Endodermal cell (in vitro differentiated cells): Measurements from ENCODE around the gene TLK2. TPM values are rescaled to one million over a fixed set of nuclear protein-coding genes. Genes with fewer than 3 reads are reported as not detected.
"Not testable (repeated sequence)": the region's sequence is repeated elsewhere in the genome, so short reads cannot be mapped to it uniquely, and the experiment has no call there.

Source experiments
- DNase-seq: peaks from one replicate; pipeline ENCODE4 v3.0.0-alpha.2; 2017
- H3K27ac ChIP-seq: 2 replicates; pipeline ENCODE4 v1.5.1; 2013; ENCODE audit warnings: mild to moderate bottlenecking, low read depth, low read length, moderate library complexity
- H3K27me3 ChIP-seq: 2 replicates; pipeline ENCODE4 v1.6.1; 2013; ENCODE audit warnings: mild to moderate bottlenecking, low read length, moderate library complexity; ENCODE audit not compliant: insufficient read depth, control insufficient read depth, poor library complexity, severe bottlenecking
- H3K36me3 ChIP-seq: 2 replicates; pipeline ENCODE4 v1.7.0; 2013; ENCODE audit warnings: mild to moderate bottlenecking, low read length, moderate library complexity; ENCODE audit not compliant: control insufficient read depth, insufficient read depth
- H3K4me1 ChIP-seq: one replicate; pipeline ENCODE4 v1.7.0; 2013; ENCODE audit warnings: low read length; ENCODE audit not compliant: control insufficient read depth, insufficient read depth
- H3K4me3 ChIP-seq: 2 replicates; pipeline ENCODE4 v1.5.1; 2013; ENCODE audit warnings: mild to moderate bottlenecking, low read length, moderate library complexity
- H3K9ac ChIP-seq: 2 replicates; pipeline ENCODE4 v1.6.1; 2013; ENCODE audit warnings: mild to moderate bottlenecking, low read length, moderate library complexity; ENCODE audit not compliant: poor library complexity, severe bottlenecking; ENCODE audit errors: extremely low read depth
- H3K9me3 ChIP-seq: 2 replicates; pipeline ENCODE4 v1.6.1; 2013; ENCODE audit warnings: mild to moderate bottlenecking, low read length, moderate library complexity; ENCODE audit not compliant: control insufficient read depth
- H3K27ac Mint-ChIP-seq: 2 replicates; pipeline ENCODE4 v1.8.0; 2020; ENCODE audit warnings: mixed read lengths
- H3K27me3 Mint-ChIP-seq: 2 replicates; pipeline ENCODE4 v1.8.0; 2021; ENCODE audit warnings: mild to moderate bottlenecking, mixed read lengths; ENCODE audit not compliant: insufficient read depth
- H3K36me3 Mint-ChIP-seq: 2 replicates; pipeline ENCODE4 v1.8.0; 2020; ENCODE audit warnings: low read depth, mixed read lengths
- H3K4me1 Mint-ChIP-seq: 2 replicates; pipeline ENCODE4 v1.8.0; 2020; ENCODE audit warnings: mixed read lengths
- H3K4me3 Mint-ChIP-seq: 2 replicates; pipeline ENCODE4 v1.8.0; 2020; ENCODE audit warnings: mild to moderate bottlenecking, moderate library complexity, mixed read lengths
- H3K9me3 Mint-ChIP-seq: 2 replicates; pipeline ENCODE4 v1.8.0; 2020; ENCODE audit warnings: mild to moderate bottlenecking, mixed read lengths
- CTCF ChIP-seq: fragments of 200-600 bp; sonication (generic); conservative IDR thresholded peaks from 2 replicates; pipeline ENCODE4 v1.5.0; 2021; ENCODE audit warnings: antibody characterized with exemption, mild to moderate bottlenecking
- WGBS, 2 experiments: methylation state at CpG; one replicate each; pipeline versions ENCODE4 v1.1.5 to v1.1.7; 2013; ENCODE audit warnings: missing lambda C conversion rate in 2 of 2, mixed read lengths in 1 of 2; ENCODE audit not compliant: insufficient coverage in 1 of 2, insufficient read length in 1 of 2; 5-methylcytosine and 5-hydroxymethylcytosine counted together
- total RNA-seq, 2 donors: library from RNA; stranded (reverse); fragmentation: NEBNext Ultra II Directional in 1 of 2; extraction: Animal tissue kit (Norgen Biotek cat#: 25700) in 1 of 2; gene quantifications; 2 replicates in 1 of 2; 3 replicates in 1 of 2; pipeline ENCODE4 v1.2.1, GENCODE V29; 2021

TLK2 gene
- total RNA-seq, 2 donors from 2014 or later = 76.2 to 89.2 TPM

- H3K4me3 ChIP-seq = no peak overlapping the region
- Mint-ChIP-seq H3K27me3 (no peaks in the 10 kb centered on the region), H3K4me1 (peaks cover 21% of the 10 kb centered on the region), H3K36me3 (peaks cover 67% of the 10 kb centered on the region), H3K4me3 (no peak overlapping the region), H3K9me3 (peaks cover 7% of the 10 kb centered on the region), H3K27ac (no peak overlapping the region)
- TF ChIP-seq CTCF = peak; percentile 29
- WGBS, 2 experiments = 100% methylated on average over 1 of the region's 2 CpGs
- peaks cover 78% of the 10 kb centered on the region for H3K36me3 ChIP-seq
- no peak overlapping the region for H3K9ac ChIP-seq
- H3K9me3 ChIP-seq = peaks cover 10% of the 10 kb centered on the region
- H3K27ac ChIP-seq = no peak overlapping the region
- no peaks in the 10 kb centered on the region for H3K4me1 ChIP-seq
- no peaks in the 10 kb centered on the region for H3K27me3 ChIP-seq
- DNase-seq = no peak
These were observed 122.8 kb downstream of the TLK2 start for GRCh38 chr17:62601471-62601870.

- H3K36me3 ChIP-seq = peaks cover 79% of the 10 kb centered on the region
- not testable (repeated sequence) for H3K4me1 ChIP-seq, H3K9ac ChIP-seq, H3K27me3 ChIP-seq, H3K9me3 Mint-ChIP-seq, DNase-seq, H3K27ac Mint-ChIP-seq, H3K4me3 ChIP-seq, H3K27ac ChIP-seq, H3K9me3 ChIP-seq, H3K27me3 Mint-ChIP-seq, H3K4me3 Mint-ChIP-seq
- H3K36me3 Mint-ChIP-seq = peaks cover 66% of the 10 kb centered on the region
- 98 to 100% methylated on average over 4 to 6 of the region's 6 CpGs for WGBS, 2 experiments
- H3K4me1 Mint-ChIP-seq = peaks cover 21% of the 10 kb centered on the region
These were observed 125.2 kb downstream of the TLK2 start for GRCh38 chr17:62603783-62604182.

GRCh38 chr17:62605588-62605987, 127.0 kb downstream of the TLK2 start:
- WGBS, 2 experiments = 96 to 100% methylated on average over 3 to 7 of the region's 7 CpGs
- Histone ChIP-seq H3K4me3 (no peak overlapping the region), H3K36me3 (peaks cover 86% of the 10 kb centered on the region), H3K9me3 (no peaks in the 10 kb centered on the region), H3K9ac (no peak overlapping the region), H3K27me3 (no peaks in the 10 kb centered on the region), H3K27ac (no peak overlapping the region), H3K4me1 (no peaks in the 10 kb centered on the region)
- TF ChIP-seq CTCF = no peak
- H3K36me3 Mint-ChIP-seq = peaks cover 70% of the 10 kb centered on the region
- no peak overlapping the region for H3K4me3 Mint-ChIP-seq
- no peak for DNase-seq
- no peaks in the 10 kb centered on the region for H3K27me3 Mint-ChIP-seq
- H3K27ac Mint-ChIP-seq = no peak overlapping the region
- peaks cover 21% of the 10 kb centered on the region for H3K4me1 Mint-ChIP-seq
- no peaks in the 10 kb centered on the region for H3K9me3 Mint-ChIP-seq

GRCh38 chr17:62611292-62611691, 132.7 kb downstream of the TLK2 start:
- Mint-ChIP-seq H3K27ac (peak overlapping the region; percentile 7), H3K4me1 (peaks cover 52% of the 10 kb centered on the region), H3K4me3 (no peak overlapping the region), H3K36me3 (peaks cover 67% of the 10 kb centered on the region), H3K9me3 (no peaks in the 10 kb centered on the region), H3K27me3 (no peaks in the 10 kb centered on the region)
- no peak for DNase-seq
- peaks cover 84% of the 10 kb centered on the region for H3K36me3 ChIP-seq
- no peak overlapping the region for H3K27ac ChIP-seq
- WGBS, 2 experiments = 91 to 94% methylated on average over 3 to 5 of the region's 5 CpGs
- peaks cover 9% of the 10 kb centered on the region for H3K4me1 ChIP-seq
- TF ChIP-seq CTCF = no peak
- no peak overlapping the region for H3K4me3 ChIP-seq
- no peak overlapping the region for H3K9ac ChIP-seq
- H3K9me3 ChIP-seq = no peaks in the 10 kb centered on the region
- no peaks in the 10 kb centered on the region for H3K27me3 ChIP-seq
